Measurements from ENCODE around the gene MAPT.

- TF ChIP-seq POLR2AphosphoS5 (IDR thresholded peaks at IDR 0.05; ENCODE audit: low read depth, low read length) (no peak), EZH2 (IDR thresholded peaks at IDR 0.05) (no peak), CTCF (IDR thresholded peaks at IDR 0.05 in 2 of 3, conservative IDR thresholded peaks at IDR 0.05 in 1 of 3; ENCODE audit: borderline replicate concordance in 1 of 3, insufficient read depth in 1 of 3, low read depth in 2 of 3, low read length in 2 of 3) (no peak), POLR2A (IDR thresholded peaks at IDR 0.05; ENCODE audit: borderline replicate concordance, extremely low read depth, insufficient read depth, insufficient read length) (no peak), EZH2phosphoT487 (IDR thresholded peaks at IDR 0.05; ENCODE audit: borderline replicate concordance) (no peak), REST (IDR thresholded peaks at IDR 0.05; ENCODE audit: low read depth) (no peak), EGR1 (IDR thresholded peaks at IDR 0.05; ENCODE audit: low read depth) (no peak), SRF (IDR thresholded peaks at IDR 0.05; ENCODE audit: low read depth) (no peak), SIN3A (IDR thresholded peaks at IDR 0.05; ENCODE audit: low read depth) (no peak), ZFX (IDR thresholded peaks at IDR 0.05) (no peak), MAX (IDR thresholded peaks at IDR 0.05) (no peak), FOSL1 (IDR thresholded peaks at IDR 0.05; ENCODE audit: low read depth) (no peak), CEBPB (IDR thresholded peaks at IDR 0.05; ENCODE audit: low read depth) (no peak), RAD21 (IDR thresholded peaks at IDR 0.05; ENCODE audit: low read depth) (no peak)
Observed at GRCh38 chr17:45935710-45936509, 41.6 kb downstream of the MAPT start.

Data from HCT116 (cell line).